SK-N-SH treated with all-trans-retinoic acid at 6 μM for 48 hours (cell line): ENCODE results near the gene EEFSEC.

Experiments
- ATAC-seq: fragments of 200-7000 bp; cut with Tn5 transposase; 3 replicates; pipeline ENCODE4 v1.9.1; 2020; ENCODE audit warnings: mild to moderate bottlenecking, moderate library complexity
- ARNTL ChIP-seq: fragments of 450-650 bp; formaldehyde crosslinking; IDR thresholded peaks from 2 replicates; pipeline ENCODE4 v1.5.0; 2020; ENCODE audit warnings: low read depth, mild to moderate bottlenecking, moderate library complexity, borderline replicate concordance
- BACH2 ChIP-seq: fragments of 250-450 bp; sonication (Bioruptor Pico); IDR thresholded peaks from 2 replicates; pipeline ENCODE4 v1.9.0; 2021; ENCODE audit warnings: mild to moderate bottlenecking, borderline replicate concordance
- CSDC2 ChIP-seq: fragments of 250-450 bp; sonication (Bioruptor Pico); IDR thresholded peaks from 2 replicates; pipeline ENCODE4 v1.5.0; 2020; ENCODE audit warnings: mild to moderate bottlenecking, moderate library complexity
- ESRRG ChIP-seq: fragments of 250-450 bp; sonication (Bioruptor Pico); IDR thresholded peaks from 2 replicates; pipeline ENCODE4 v1.6.1; 2021; ENCODE audit warnings: mild to moderate bottlenecking
- GLIS3 ChIP-seq: fragments of 250-450 bp; sonication (Bioruptor Pico); IDR thresholded peaks from 2 replicates; pipeline ENCODE4 v1.5.0; 2020; ENCODE audit warnings: mild to moderate bottlenecking, moderate library complexity
- ISL1 ChIP-seq: fragments of 250-450 bp; sonication (Bioruptor Pico); IDR thresholded peaks from 2 replicates; pipeline ENCODE4 v2.1.2; 2022; ENCODE audit warnings: mild to moderate bottlenecking, moderate library complexity
- OSR1 ChIP-seq: fragments of 250-450 bp; sonication (Bioruptor Pico); IDR thresholded peaks from 2 replicates; pipeline ENCODE4 v1.8.0; 2022; ENCODE audit warnings: moderate library complexity, mild to moderate bottlenecking, inconsistent platforms
- PPARA ChIP-seq: fragments of 250-450 bp; sonication (Bioruptor Pico); IDR thresholded peaks from 2 replicates; pipeline ENCODE4 v1.5.0; 2020; ENCODE audit warnings: mild to moderate bottlenecking, borderline replicate concordance
- RARB ChIP-seq: fragments of 250-450 bp; sonication (Bioruptor Pico); IDR thresholded peaks from 2 replicates; pipeline ENCODE4 v1.8.0; 2021; ENCODE audit warnings: mild to moderate bottlenecking, moderate library complexity
- SNAI2 ChIP-seq: fragments of 250-450 bp; sonication (Bioruptor Pico); IDR thresholded peaks from 2 replicates; pipeline ENCODE4 v1.5.0; 2020; ENCODE audit warnings: mild to moderate bottlenecking, moderate library complexity
- TCF4 ChIP-seq: fragments of 250-450 bp; sonication (Bioruptor Pico); IDR thresholded peaks from 2 replicates; pipeline ENCODE4 v1.8.0; 2021; ENCODE audit warnings: mild to moderate bottlenecking, moderate library complexity, borderline replicate concordance
- TOX ChIP-seq: fragments of 250-450 bp; sonication (Bioruptor Pico); IDR thresholded peaks from 2 replicates; pipeline ENCODE4 v1.8.0; 2021; ENCODE audit warnings: mild to moderate bottlenecking, moderate library complexity, borderline replicate concordance
- ZC3H10 ChIP-seq: fragments of 250-450 bp; sonication (Bioruptor Pico); IDR thresholded peaks from 2 replicates; pipeline ENCODE4 v1.5.1; 2021; ENCODE audit warnings: mild to moderate bottlenecking, moderate library complexity
- ZFP3 ChIP-seq: fragments of 250-450 bp; sonication (Bioruptor Pico); IDR thresholded peaks from 2 replicates; pipeline ENCODE4 v1.5.0; 2020; ENCODE audit warnings: mild to moderate bottlenecking, moderate library complexity
- ZNF565 ChIP-seq: fragments of 450-650 bp; formaldehyde crosslinking; conservative IDR thresholded peaks from 2 replicates; pipeline ENCODE4 v1.5.0; 2020; ENCODE audit warnings: low read depth, mild to moderate bottlenecking, moderate library complexity
- ZNF70 ChIP-seq: fragments of 450-650 bp; formaldehyde crosslinking; IDR thresholded peaks from 2 replicates; pipeline ENCODE4 v1.5.0; 2020; ENCODE audit warnings: mild to moderate bottlenecking, moderate library complexity
- ZNF8 ChIP-seq: fragments of 450-650 bp; formaldehyde crosslinking; IDR thresholded peaks from 2 replicates; pipeline ENCODE4 v1.5.0; 2020; ENCODE audit warnings: mild to moderate bottlenecking, moderate library complexity
- TF ChIP-seq, protein P1 (sequence below): fragments of 250-450 bp; sonication (Bioruptor Pico); IDR thresholded peaks from 2 replicates; pipeline ENCODE4 v1.5.1; 2021; ENCODE audit warnings: mild to moderate bottlenecking, moderate library complexity
- TF ChIP-seq, protein P2 (sequence below): fragments of 250-450 bp; sonication (Bioruptor Pico); IDR thresholded peaks from 2 replicates; pipeline ENCODE4 v1.5.1; 2020; ENCODE audit warnings: low read depth, mild to moderate bottlenecking, moderate library complexity
- TF ChIP-seq, protein P3 (sequence below): fragments of 250-450 bp; sonication (Bioruptor Pico); IDR thresholded peaks from 2 replicates; pipeline ENCODE4 v1.8.0; 2021; ENCODE audit warnings: low read depth, mild to moderate bottlenecking, moderate library complexity, borderline replicate concordance
- TF ChIP-seq, protein P4 (sequence below): fragments of 250-450 bp; sonication (Bioruptor Pico); IDR thresholded peaks from 2 replicates; pipeline ENCODE4 v1.5.0; 2020; ENCODE audit warnings: mild to moderate bottlenecking, moderate library complexity

The EEFSEC gene

DNA sequence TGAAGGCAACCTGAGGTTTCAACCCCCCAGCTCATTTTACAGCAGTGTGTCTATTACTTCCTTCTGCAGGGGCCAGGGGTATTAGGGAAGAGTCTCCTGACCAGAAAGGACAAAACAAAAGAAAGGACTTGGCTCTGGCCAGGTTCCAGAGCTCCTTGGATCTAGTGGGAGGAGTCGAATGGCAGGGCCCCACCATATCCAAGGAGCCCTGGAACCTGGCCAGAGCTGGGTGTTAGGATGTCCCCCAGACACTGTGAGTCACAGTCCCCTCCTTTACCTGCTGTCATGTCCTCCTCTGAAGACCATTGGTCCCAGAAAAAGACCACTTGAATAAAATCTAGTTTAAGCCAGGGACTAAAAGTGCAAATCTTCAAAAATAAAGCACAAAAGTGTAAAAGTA lies 113.2 kb downstream of the EEFSEC start:
- TF ChIP-seq, protein P1, sequence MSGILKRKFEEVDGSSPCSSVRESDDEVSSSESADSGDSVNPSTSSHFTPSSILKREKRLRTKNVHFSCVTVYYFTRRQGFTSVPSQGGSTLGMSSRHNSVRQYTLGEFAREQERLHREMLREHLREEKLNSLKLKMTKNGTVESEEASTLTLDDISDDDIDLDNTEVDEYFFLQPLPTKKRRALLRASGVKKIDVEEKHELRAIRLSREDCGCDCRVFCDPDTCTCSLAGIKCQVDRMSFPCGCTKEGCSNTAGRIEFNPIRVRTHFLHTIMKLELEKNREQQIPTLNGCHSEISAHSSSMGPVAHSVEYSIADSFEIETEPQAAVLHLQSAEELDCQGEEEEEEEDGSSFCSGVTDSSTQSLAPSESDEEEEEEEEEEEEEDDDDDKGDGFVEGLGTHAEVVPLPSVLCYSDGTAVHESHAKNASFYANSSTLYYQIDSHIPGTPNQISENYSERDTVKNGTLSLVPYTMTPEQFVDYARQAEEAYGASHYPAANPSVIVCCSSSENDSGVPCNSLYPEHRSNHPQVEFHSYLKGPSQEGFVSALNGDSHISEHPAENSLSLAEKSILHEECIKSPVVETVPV (CRISPR knock-in tag), result no peak
- TF ChIP-seq, protein P2, sequence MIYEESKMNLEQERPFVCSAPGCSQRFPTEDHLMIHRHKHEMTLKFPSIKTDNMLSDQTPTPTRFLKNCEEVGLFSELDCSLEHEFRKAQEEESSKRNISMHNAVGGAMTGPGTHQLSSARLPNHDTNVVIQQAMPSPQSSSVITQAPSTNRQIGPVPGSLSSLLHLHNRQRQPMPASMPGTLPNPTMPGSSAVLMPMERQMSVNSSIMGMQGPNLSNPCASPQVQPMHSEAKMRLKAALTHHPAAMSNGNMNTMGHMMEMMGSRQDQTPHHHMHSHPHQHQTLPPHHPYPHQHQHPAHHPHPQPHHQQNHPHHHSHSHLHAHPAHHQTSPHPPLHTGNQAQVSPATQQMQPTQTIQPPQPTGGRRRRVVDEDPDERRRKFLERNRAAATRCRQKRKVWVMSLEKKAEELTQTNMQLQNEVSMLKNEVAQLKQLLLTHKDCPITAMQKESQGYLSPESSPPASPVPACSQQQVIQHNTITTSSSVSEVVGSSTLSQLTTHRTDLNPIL, result no peak
- TF ChIP-seq, protein P3, sequence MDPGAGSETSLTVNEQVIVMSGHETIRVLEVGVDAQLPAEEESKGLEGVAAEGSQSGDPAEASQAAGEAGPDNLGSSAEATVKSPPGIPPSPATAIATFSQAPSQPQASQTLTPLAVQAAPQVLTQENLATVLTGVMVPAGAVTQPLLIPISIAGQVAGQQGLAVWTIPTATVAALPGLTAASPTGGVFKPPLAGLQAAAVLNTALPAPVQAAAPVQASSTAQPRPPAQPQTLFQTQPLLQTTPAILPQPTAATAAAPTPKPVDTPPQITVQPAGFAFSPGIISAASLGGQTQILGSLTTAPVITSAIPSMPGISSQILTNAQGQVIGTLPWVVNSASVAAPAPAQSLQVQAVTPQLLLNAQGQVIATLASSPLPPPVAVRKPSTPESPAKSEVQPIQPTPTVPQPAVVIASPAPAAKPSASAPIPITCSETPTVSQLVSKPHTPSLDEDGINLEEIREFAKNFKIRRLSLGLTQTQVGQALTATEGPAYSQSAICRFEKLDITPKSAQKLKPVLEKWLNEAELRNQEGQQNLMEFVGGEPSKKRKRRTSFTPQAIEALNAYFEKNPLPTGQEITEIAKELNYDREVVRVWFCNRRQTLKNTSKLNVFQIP (CRISPR knock-in tag), result no peak
- TF ChIP-seq OSR1 (CRISPR knock-in tag) (no peak), SNAI2 (CRISPR knock-in tag) (no peak), PPARA (CRISPR knock-in tag) (no peak), TOX (CRISPR knock-in tag) (no peak), ISL1 (no peak), CSDC2 (CRISPR knock-in tag) (no peak), ESRRG (CRISPR knock-in tag) (no peak)
- TF ChIP-seq, protein P4, sequence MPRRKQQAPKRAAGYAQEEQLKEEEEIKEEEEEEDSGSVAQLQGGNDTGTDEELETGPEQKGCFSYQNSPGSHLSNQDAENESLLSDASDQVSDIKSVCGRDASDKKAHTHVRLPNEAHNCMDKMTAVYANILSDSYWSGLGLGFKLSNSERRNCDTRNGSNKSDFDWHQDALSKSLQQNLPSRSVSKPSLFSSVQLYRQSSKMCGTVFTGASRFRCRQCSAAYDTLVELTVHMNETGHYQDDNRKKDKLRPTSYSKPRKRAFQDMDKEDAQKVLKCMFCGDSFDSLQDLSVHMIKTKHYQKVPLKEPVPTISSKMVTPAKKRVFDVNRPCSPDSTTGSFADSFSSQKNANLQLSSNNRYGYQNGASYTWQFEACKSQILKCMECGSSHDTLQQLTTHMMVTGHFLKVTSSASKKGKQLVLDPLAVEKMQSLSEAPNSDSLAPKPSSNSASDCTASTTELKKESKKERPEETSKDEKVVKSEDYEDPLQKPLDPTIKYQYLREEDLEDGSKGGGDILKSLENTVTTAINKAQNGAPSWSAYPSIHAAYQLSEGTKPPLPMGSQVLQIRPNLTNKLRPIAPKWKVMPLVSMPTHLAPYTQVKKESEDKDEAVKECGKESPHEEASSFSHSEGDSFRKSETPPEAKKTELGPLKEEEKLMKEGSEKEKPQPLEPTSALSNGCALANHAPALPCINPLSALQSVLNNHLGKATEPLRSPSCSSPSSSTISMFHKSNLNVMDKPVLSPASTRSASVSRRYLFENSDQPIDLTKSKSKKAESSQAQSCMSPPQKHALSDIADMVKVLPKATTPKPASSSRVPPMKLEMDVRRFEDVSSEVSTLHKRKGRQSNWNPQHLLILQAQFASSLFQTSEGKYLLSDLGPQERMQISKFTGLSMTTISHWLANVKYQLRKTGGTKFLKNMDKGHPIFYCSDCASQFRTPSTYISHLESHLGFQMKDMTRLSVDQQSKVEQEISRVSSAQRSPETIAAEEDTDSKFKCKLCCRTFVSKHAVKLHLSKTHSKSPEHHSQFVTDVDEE (CRISPR knock-in tag), result no peak
- ATAC-seq, result no peak

DNA sequence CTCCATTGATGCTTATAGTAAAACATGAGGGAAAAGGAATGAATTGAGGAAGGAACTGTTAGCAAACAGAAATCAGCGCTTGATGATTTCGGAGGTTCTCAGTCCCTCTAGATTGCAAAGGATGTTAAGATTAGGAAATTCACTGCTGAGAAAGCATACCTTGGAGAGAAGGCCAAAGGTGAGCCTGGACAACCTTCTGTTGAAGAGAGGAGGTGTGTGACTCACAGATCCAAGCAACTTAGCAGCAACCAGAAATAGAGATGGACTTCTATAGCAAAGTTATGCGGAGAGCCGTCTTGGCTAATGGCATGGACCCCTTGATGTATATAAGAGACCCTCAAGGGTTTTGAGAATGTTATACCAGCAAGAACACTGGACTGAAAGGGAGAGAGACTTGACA lies 114.3 kb downstream of the EEFSEC start:
- TF ChIP-seq OSR1 (CRISPR knock-in tag) (no peak), TCF4 (no peak), SNAI2 (CRISPR knock-in tag) (no peak), ZNF70 (no peak)
- ATAC-seq, result no peak

DNA sequence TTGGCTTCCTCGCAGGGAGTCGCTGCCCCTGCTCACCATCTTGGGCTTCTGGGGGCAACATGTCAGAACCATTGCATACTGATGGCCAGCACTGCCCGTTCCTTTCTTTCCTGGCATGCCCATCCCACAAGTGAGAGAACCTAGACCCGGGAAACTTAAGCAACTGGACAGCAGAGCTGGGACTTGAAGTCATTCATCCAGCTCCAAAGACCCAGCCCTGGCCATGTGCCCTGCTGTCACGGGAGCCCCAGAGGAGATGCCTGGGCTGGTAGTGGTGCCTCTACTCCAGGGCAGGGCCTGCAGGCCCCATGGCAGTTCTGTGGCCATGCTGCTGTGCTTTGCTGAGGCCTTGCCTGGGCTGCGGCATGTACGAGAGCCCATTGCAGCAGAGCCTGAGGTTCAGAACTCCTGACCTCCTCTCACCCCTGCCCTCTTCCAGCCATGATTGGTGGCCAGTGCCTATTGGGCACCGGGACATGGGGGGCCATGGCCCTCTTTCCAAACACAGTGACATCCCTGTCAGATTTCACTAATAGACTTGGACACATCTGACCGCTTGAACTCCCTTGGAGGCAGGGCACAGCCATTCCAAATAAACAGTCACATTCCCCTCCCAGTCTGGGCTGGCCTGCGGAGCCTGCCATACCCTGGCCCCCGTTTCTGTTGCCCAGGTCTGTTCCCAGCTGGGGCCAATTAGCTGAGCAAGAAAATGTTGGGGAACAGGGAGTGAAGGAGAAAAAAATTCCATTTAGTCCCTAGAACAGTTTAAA lies 115.9 kb downstream of the EEFSEC start:
- no peak for TF ChIP-seq ZNF70
- no peak for TF ChIP-seq ESRRG (CRISPR knock-in tag)
- TF ChIP-seq, protein P2, result no peak
- no peak for TF ChIP-seq TCF4
- no peak for TF ChIP-seq ZNF8 (CRISPR knock-in tag)
- TF ChIP-seq ZNF565, result no peak
- TF ChIP-seq OSR1 (CRISPR knock-in tag), result no peak
- no peak for TF ChIP-seq ARNTL (CRISPR knock-in tag)
- TF ChIP-seq, protein P4 (CRISPR knock-in tag), result no peak
- TF ChIP-seq, protein P3 (CRISPR knock-in tag), result no peak
- no peak for TF ChIP-seq RARB (CRISPR knock-in tag)
- no peak for TF ChIP-seq TOX (CRISPR knock-in tag)
- TF ChIP-seq GLIS3 (CRISPR knock-in tag), result no peak
- TF ChIP-seq ZC3H10 (CRISPR knock-in tag), result no peak
- no peak for TF ChIP-seq ISL1
- TF ChIP-seq, protein P1 (CRISPR knock-in tag), result no peak
- TF ChIP-seq BACH2 (CRISPR knock-in tag), result no peak
- TF ChIP-seq ZFP3 (CRISPR knock-in tag), result no peak
- TF ChIP-seq, all 23 proteins: peak for 0
- ATAC-seq, result no peak
